Mesothelial cell of epicardium (in vitro differentiated cells): ENCODE results near the gene FBXO10. TPM values are rescaled to one million over a fixed set of nuclear protein-coding genes. Genes with fewer than 3 reads are reported as not detected.

ENCODE experiments used
- DNase-seq, 2 experiments: peaks; one replicate each; pipeline ENCODE4 v3.0.0; 2021; ENCODE audit warnings: low spot score in 2 of 2; ENCODE audit not compliant: unreplicated experiment in 2 of 2
- H3K27ac Mint-ChIP-seq: 2 replicates; pipeline ENCODE4 v1.8.0; 2021; ENCODE audit warnings: mixed read lengths
- H3K27me3 Mint-ChIP-seq: 2 replicates; pipeline ENCODE4 v1.8.0; 2021; ENCODE audit warnings: low read depth, mixed read lengths
- H3K36me3 Mint-ChIP-seq: 2 replicates; pipeline ENCODE4 v1.8.0; 2021; ENCODE audit warnings: mixed read lengths
- H3K4me1 Mint-ChIP-seq: 2 replicates; pipeline ENCODE4 v1.8.0; 2021; ENCODE audit warnings: mixed read lengths
- H3K4me3 Mint-ChIP-seq: 2 replicates; pipeline ENCODE4 v1.8.0; 2021; ENCODE audit warnings: mild to moderate bottlenecking, moderate library complexity, mixed read lengths
- H3K9me3 Mint-ChIP-seq: 2 replicates; pipeline ENCODE4 v1.8.0; 2021; ENCODE audit warnings: mixed read lengths
- CTCF ChIP-seq: fragments of 200-600 bp; sonication (generic); IDR thresholded peaks from one replicate; pipeline ENCODE4 v1.5.0; 2021; ENCODE audit warnings: antibody characterized with exemption; ENCODE audit not compliant: unreplicated experiment
- total RNA-seq: library from RNA; stranded (reverse); gene quantifications from 3 replicates; pipeline ENCODE4 v1.2.1, GENCODE V29; 2021

FBXO10 gene
- total RNA-seq, 1 donor from 2014 or later: 26.6 TPM

DNA sequence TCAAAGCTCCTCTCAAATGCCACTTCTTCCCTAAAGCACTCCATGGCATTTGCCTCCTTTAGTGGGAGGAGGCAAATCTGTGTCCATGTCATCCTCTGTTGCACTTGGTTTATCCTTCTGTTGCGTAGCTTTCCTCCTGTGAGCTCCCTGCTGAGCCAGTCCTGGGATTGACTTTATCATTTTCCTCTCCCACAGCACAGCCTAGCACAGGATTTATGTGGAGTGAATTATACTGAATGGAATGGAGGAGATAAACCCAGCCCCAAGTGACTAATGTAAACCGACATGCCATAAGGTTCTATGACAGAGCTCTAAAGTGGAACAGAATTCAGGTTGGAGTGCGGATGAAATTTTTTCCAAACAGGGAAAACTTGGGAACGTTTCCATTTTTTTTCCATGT lies 42.6 kb upstream of the FBXO10 start:
- Mint-ChIP-seq H3K9me3 (no peaks in the 10 kb centered on the region), H3K27me3 (peaks cover 14% of the 10 kb centered on the region), H3K36me3 (no peaks in the 10 kb centered on the region), H3K4me1 (peaks cover 23% of the 10 kb centered on the region), H3K27ac (no peak overlapping the region), H3K4me3 (no peak overlapping the region)
- no peak for TF ChIP-seq CTCF
- DNase-seq: no peak

- DNase-seq: no peak
- no peak for TF ChIP-seq CTCF
- H3K4me1 Mint-ChIP-seq: peaks cover 23% of the 10 kb centered on the region
- no peaks in the 10 kb centered on the region for H3K9me3 Mint-ChIP-seq
- no peak overlapping the region for H3K4me3 Mint-ChIP-seq
- H3K27me3 Mint-ChIP-seq: peaks cover 19% of the 10 kb centered on the region
- no peaks in the 10 kb centered on the region for H3K36me3 Mint-ChIP-seq
- H3K27ac Mint-ChIP-seq: no peak overlapping the region
Measured at GRCh38 chr9:37617832-37618231, 41.7 kb upstream of the FBXO10 start.

DNA sequence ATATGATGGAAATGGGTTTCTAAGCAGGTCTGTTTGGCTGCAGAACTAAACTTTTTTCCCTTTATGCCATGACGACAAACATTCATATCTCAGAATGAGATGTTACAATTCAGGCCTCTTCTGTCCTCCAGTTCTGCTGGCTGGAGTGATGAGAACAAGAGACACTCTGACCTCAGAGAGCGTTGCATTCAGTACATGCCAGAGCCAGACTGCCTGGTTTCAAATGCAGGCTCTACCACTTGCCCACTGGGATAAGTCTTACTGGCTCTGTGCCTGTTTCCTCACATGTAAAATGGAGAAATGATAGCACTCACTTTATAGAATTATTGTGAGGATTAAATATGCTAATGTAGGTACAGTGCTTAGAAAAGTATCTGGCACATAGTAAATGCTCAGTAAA lies 41.0 kb upstream of the FBXO10 start:
- no peaks in the 10 kb centered on the region for H3K36me3 Mint-ChIP-seq
- no peak overlapping the region for H3K27ac Mint-ChIP-seq
- peaks cover 23% of the 10 kb centered on the region for H3K27me3 Mint-ChIP-seq
- DNase-seq: no peak
- no peak for TF ChIP-seq CTCF
- H3K4me3 Mint-ChIP-seq: no peak overlapping the region
- H3K4me1 Mint-ChIP-seq: peaks cover 23% of the 10 kb centered on the region
- H3K9me3 Mint-ChIP-seq: no peaks in the 10 kb centered on the region

DNA sequence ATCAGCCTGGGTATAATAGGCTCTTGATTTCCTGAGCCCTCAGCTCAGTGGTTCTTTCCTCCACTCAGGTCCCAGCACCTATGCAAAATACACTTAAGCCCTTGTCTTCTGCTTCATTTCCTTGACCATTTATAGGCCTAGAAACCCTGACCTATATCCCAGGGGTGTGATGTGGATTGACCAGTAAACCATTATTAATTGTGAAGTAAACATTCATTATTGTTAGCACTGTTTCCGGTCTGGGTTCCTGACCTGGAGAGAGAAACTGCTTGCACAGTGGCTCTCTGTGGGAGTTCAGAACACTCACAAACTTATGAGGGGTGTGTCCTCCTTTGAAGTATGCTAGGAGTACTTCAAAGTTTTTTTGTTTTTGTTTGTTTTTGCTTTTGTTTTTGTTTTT lies 35.8 kb upstream of the FBXO10 start:
- H3K36me3 Mint-ChIP-seq: no peaks in the 10 kb centered on the region
- no peak overlapping the region for H3K4me3 Mint-ChIP-seq
- peaks cover 52% of the 10 kb centered on the region for H3K27me3 Mint-ChIP-seq
- no peak overlapping the region for H3K27ac Mint-ChIP-seq
- TF ChIP-seq CTCF: no peak
- H3K4me1 Mint-ChIP-seq: no peaks in the 10 kb centered on the region
- H3K9me3 Mint-ChIP-seq: no peaks in the 10 kb centered on the region
- no peak for DNase-seq

- Mint-ChIP-seq H3K4me3 (no peak overlapping the region), H3K4me1 (no peaks in the 10 kb centered on the region), H3K36me3 (no peaks in the 10 kb centered on the region), H3K27ac (no peak overlapping the region), H3K27me3 (peaks cover 59% of the 10 kb centered on the region), H3K9me3 (no peaks in the 10 kb centered on the region)
- no peak for TF ChIP-seq CTCF
- no peak for DNase-seq
Measured at GRCh38 chr9:37611014-37611413, 34.8 kb upstream of the FBXO10 start.

DNA sequence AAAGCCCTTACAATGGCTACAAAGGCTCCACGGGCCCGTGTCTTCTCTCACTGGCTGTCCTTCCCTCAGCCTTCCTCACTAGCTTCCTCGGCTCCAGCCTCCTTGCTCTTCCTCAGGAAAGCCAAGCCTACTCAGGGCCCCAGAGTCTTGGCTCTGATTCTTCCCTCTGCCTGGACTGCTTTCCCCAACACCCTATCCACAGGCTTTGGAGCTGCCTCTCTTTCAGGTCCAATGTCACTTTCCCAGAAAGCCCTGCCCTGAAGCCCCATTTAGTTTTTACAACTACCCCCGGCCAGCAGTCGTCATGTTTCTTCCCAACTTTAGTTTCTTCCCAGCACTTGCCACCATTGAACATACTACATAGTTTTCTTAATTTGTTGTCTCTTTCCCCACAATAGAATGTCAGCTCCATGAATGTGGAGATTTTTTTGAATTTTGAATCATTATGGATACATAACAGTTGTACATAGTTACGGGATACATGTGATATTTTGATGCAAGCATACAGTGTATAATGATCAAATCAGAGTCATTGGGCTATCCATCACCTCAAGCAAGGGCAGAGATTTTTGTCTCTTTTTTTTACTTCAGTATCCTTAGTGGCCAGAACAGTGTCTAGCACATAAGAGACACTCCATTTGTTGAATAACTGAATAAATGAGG lies 33.7 kb upstream of the FBXO10 start:
- H3K36me3 Mint-ChIP-seq: no peaks in the 10 kb centered on the region
- TF ChIP-seq CTCF: no peak
- no peak overlapping the region for H3K27ac Mint-ChIP-seq
- no peak for DNase-seq
- no peak overlapping the region for H3K4me3 Mint-ChIP-seq
- no peaks in the 10 kb centered on the region for H3K9me3 Mint-ChIP-seq
- no peaks in the 10 kb centered on the region for H3K4me1 Mint-ChIP-seq
- peaks cover 63% of the 10 kb centered on the region for H3K27me3 Mint-ChIP-seq
